Measurements from ENCODE around the gene OSM.

- no peak for TF ChIP-seq POLR2A (IDR thresholded peaks at IDR 0.05)
- TF ChIP-seq, protein P1, sequence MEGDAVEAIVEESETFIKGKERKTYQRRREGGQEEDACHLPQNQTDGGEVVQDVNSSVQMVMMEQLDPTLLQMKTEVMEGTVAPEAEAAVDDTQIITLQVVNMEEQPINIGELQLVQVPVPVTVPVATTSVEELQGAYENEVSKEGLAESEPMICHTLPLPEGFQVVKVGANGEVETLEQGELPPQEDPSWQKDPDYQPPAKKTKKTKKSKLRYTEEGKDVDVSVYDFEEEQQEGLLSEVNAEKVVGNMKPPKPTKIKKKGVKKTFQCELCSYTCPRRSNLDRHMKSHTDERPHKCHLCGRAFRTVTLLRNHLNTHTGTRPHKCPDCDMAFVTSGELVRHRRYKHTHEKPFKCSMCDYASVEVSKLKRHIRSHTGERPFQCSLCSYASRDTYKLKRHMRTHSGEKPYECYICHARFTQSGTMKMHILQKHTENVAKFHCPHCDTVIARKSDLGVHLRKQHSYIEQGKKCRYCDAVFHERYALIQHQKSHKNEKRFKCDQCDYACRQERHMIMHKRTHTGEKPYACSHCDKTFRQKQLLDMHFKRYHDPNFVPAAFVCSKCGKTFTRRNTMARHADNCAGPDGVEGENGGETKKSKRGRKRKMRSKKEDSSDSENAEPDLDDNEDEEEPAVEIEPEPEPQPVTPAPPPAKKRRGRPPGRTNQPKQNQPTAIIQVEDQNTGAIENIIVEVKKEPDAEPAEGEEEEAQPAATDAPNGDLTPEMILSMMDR (IDR thresholded peaks at IDR 0.05): no peak
- TF ChIP-seq POLR2AphosphoS5 (IDR thresholded peaks at IDR 0.05): no peak
- no peak for TF ChIP-seq EP300 (IDR thresholded peaks at IDR 0.05)
These were observed 23.8 kb upstream of the OSM start for GRCh38 chr22:30290342-30291057.

Measured in gastroesophageal sphincter (tissue), 3 donors.